A673 (cell line): ENCODE data around the gene TJP1.

Experiments
- CTCF ChIP-seq: fragments of 300-800, 200-600 bp; sonication (generic); conservative IDR thresholded peaks from 2 replicates; pipeline ENCODE4 v1.5.1; 2017; ENCODE audit warnings: low read depth, mild to moderate bottlenecking, antibody characterized with exemption, low read length, moderate library complexity, mixed read lengths
- EZH2 ChIP-seq: fragments of 200-600 bp; sonication (generic); IDR thresholded peaks from 2 replicates; pipeline ENCODE4 v1.6.1; 2017; ENCODE audit warnings: borderline replicate concordance, low read depth, mild to moderate bottlenecking, mixed read lengths, antibody characterized with exemption, low read length; ENCODE audit not compliant: poor library complexity, severe bottlenecking

GRCh38 chr15:29866337-29866736 lies 44.1 kb upstream of the TJP1 start:
- no peak for TF ChIP-seq CTCF
- TF ChIP-seq EZH2 = no peak
